Osteoblast (primary cell): ENCODE results near the gene SERPINB6. TPM values are rescaled to one million over a fixed set of nuclear protein-coding genes. Genes with fewer than 3 reads are reported as not detected.
A peak's percentile ranks its signal among the peaks of the same experiment; 100 is the strongest.

ENCODE experiments used
- DNase-seq: peaks from one replicate; pipeline ENCODE4 v3.0.0; 2011; ENCODE audit warnings: low spot score, mixed read lengths; ENCODE audit not compliant: insufficient read length; ENCODE audit errors: missing footprints
- H2AFZ ChIP-seq: 2 replicates; pipeline ENCODE4 v1.6.0; 2011; ENCODE audit warnings: mild to moderate bottlenecking, low read length
- H3K27ac ChIP-seq: 2 replicates; pipeline ENCODE4 v1.5.1; 2011; ENCODE audit warnings: mild to moderate bottlenecking, low read depth, low read length, moderate library complexity
- H3K27me3 ChIP-seq: 2 replicates; pipeline ENCODE4 v1.6.0; 2012; ENCODE audit warnings: mild to moderate bottlenecking, control low read depth, inconsistent platforms, low read length, moderate library complexity; ENCODE audit not compliant: insufficient read depth
- H3K36me3 ChIP-seq: 2 replicates; pipeline ENCODE4 v1.5.1; 2011; ENCODE audit warnings: mild to moderate bottlenecking, low read length, control low read depth, moderate library complexity; ENCODE audit not compliant: insufficient read depth
- H3K4me1 ChIP-seq: 2 replicates; pipeline ENCODE4 v1.5.1; 2011; ENCODE audit warnings: mild to moderate bottlenecking, low read length, control low read depth, moderate library complexity; ENCODE audit not compliant: insufficient read depth
- H3K4me2 ChIP-seq: 2 replicates; pipeline ENCODE4 v1.6.0; 2011; ENCODE audit warnings: mild to moderate bottlenecking, low read length; ENCODE audit not compliant: insufficient read depth
- H3K4me3 ChIP-seq: fragments of 200-600 bp; sonication (generic); 3 replicates; pipeline ENCODE4 v1.5.1; 2012; ENCODE audit warnings: mild to moderate bottlenecking, low read length, inconsistent platforms; ENCODE audit not compliant: insufficient read depth
- H3K79me2 ChIP-seq: 2 replicates; pipeline ENCODE4 v1.6.0; 2012; ENCODE audit warnings: mild to moderate bottlenecking, low read length, control low read depth, inconsistent platforms; ENCODE audit not compliant: insufficient read depth
- H3K9me3 ChIP-seq: 2 replicates; pipeline ENCODE4 v1.5.1; 2011; ENCODE audit warnings: low read depth, low read length, control low read depth
- H4K20me1 ChIP-seq: 2 replicates; pipeline ENCODE4 v1.6.0; 2012; ENCODE audit warnings: mild to moderate bottlenecking, low read length, control low read depth; ENCODE audit not compliant: insufficient read depth
- total RNA-seq: library from RNA; depleted of rRNA; stranded (reverse); fragments of >200 nt; gene quantifications from 2 replicates; pipeline ENCODE4 v1.2.3, GENCODE V29; 2012
- TF ChIP-seq, protein P1 (sequence below): IDR thresholded peaks from 2 replicates; pipeline ENCODE4 v1.5.1; 2011; ENCODE audit warnings: mild to moderate bottlenecking, low read depth, low read length, moderate library complexity; ENCODE audit errors: extremely low read depth

SERPINB6 gene
- total RNA-seq, 1 donor, result 83.2 TPM

DNA sequence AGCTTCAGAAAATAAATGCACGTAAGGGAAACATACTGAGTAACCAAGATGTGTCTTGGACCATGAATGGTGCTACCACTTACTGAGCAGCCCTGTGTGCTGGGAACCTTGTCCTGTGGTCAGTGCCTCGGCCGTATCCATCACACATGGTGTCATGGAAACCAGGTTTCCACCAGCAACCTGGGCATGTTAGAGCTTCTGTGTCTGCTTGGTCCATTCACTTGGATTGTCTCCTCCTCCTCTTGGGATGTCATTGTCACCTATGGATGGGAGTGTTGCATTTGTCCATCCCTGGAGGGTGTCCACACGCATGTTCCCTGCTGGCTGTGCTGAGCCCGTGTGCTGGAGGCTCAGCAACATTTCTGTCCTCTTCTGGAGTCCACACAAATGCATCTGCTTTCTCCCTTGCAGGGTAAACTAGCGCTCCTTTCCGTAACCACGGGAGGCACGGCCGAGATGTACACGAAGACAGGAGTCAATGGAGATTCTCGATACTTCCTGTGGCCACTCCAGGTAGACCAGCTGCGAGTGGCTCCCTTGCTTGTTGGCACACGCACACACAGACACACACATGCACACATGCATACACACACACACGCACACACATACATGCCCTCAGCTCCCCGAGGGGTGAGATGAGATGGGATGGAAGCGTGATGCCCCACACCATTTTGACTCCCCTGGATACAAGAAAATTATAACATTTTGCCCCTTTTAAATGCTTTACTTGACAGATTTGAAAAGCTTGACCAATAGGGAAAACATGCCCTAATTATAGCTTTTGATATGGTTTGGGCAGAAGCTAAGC, 45.3 kb upstream of the SERPINB6 start:
- no peaks in the 10 kb centered on the region for H3K4me1 ChIP-seq
- H4K20me1 ChIP-seq, result no peaks in the 10 kb centered on the region
- peaks cover 3% of the 10 kb centered on the region for H3K9me3 ChIP-seq
- TF ChIP-seq, protein P1, sequence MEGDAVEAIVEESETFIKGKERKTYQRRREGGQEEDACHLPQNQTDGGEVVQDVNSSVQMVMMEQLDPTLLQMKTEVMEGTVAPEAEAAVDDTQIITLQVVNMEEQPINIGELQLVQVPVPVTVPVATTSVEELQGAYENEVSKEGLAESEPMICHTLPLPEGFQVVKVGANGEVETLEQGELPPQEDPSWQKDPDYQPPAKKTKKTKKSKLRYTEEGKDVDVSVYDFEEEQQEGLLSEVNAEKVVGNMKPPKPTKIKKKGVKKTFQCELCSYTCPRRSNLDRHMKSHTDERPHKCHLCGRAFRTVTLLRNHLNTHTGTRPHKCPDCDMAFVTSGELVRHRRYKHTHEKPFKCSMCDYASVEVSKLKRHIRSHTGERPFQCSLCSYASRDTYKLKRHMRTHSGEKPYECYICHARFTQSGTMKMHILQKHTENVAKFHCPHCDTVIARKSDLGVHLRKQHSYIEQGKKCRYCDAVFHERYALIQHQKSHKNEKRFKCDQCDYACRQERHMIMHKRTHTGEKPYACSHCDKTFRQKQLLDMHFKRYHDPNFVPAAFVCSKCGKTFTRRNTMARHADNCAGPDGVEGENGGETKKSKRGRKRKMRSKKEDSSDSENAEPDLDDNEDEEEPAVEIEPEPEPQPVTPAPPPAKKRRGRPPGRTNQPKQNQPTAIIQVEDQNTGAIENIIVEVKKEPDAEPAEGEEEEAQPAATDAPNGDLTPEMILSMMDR, result no peak
- H3K27ac ChIP-seq, result no peak overlapping the region
- no peak overlapping the region for H3K4me3 ChIP-seq
- no peaks in the 10 kb centered on the region for H3K27me3 ChIP-seq
- DNase-seq, result peak; percentile 10
- no peak overlapping the region for H2AFZ ChIP-seq
- H3K36me3 ChIP-seq, result peaks cover 18% of the 10 kb centered on the region
- H3K79me2 ChIP-seq, result peaks cover 3% of the 10 kb centered on the region
- no peak overlapping the region for H3K4me2 ChIP-seq

DNA sequence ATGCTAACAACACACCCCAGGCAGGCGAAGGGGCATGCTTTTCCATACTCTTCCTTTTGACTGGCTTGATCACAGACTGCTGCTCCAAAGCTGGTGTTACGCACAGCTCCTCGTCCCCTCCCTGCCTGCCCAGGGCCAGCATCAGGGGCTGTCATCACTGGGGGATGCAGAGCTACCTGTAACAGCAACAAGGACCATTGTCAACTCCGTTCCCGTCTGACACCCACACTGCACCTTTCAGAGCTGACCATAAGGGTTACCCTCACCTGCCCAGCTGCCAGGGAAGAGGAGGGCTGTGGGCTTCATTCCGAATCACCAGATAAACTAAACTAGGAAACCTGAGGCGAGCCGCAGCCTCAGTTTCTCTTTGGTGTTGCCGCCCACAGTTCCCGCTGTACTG, 43.8 kb upstream of the SERPINB6 start:
- H3K27me3 ChIP-seq, result no peaks in the 10 kb centered on the region
- no peaks in the 10 kb centered on the region for H4K20me1 ChIP-seq
- H3K4me3 ChIP-seq, result no peak overlapping the region
- H3K4me1 ChIP-seq, result no peaks in the 10 kb centered on the region
- peak; percentile 36 for DNase-seq
- H3K79me2 ChIP-seq, result no peaks in the 10 kb centered on the region
- TF ChIP-seq, protein P1, result no peak
- H3K9me3 ChIP-seq, result peaks cover 5% of the 10 kb centered on the region
- H3K36me3 ChIP-seq, result peaks cover 24% of the 10 kb centered on the region
- no peak overlapping the region for H3K4me2 ChIP-seq
- no peak overlapping the region for H3K27ac ChIP-seq
- no peak overlapping the region for H2AFZ ChIP-seq

- Histone ChIP-seq H4K20me1 (no peaks in the 10 kb centered on the region), H3K79me2 (no peaks in the 10 kb centered on the region), H3K9me3 (peaks cover 5% of the 10 kb centered on the region), H2AFZ (no peak overlapping the region), H3K27me3 (no peaks in the 10 kb centered on the region), H3K4me1 (no peaks in the 10 kb centered on the region), H3K4me3 (no peak overlapping the region), H3K36me3 (peaks cover 21% of the 10 kb centered on the region), H3K27ac (no peak overlapping the region), H3K4me2 (no peak overlapping the region)
- peak; percentile 42 for DNase-seq
- TF ChIP-seq, protein P1, result no peak
Observed at GRCh38 chr6:3014675-3015066, 43.3 kb upstream of the SERPINB6 start.

DNA sequence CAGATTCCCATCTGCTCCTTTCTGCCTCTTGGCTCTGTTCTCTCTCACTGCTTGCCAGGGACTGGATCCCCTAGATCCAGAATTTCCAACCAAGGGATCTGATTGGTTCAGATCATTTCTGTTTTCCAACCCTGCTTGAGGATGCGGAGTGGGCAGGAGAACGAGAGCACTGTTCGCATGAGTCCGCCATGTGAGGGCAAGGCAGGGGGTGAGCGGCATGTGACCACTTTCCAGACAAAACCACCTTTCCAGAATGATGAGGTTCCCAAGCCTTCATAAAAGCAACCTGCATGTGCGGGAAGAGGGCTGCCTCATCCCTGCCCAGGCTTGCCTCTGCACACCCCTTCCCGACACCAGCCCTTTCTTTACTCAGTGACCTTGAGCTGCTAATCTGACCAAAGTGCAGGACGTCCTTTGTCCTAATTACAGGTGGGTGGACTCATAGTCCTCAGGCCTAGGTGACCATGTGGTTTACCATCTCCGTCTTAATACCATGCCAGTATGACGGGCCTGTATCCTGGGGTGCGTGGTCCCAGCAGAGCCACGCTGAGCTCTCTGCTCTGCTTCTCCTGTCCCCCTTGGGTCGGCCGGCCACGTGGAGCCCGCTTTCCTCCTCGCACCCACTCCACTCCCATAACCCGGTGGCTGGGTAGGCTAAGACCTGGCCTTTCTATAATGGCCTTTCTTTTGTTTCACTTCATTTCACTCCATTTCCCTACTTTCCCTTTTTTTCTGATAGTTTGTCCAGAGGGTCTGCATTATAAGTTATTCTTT, 42.7 kb upstream of the SERPINB6 start:
- H4K20me1 ChIP-seq, result no peaks in the 10 kb centered on the region
- H3K27ac ChIP-seq, result no peak overlapping the region
- H3K27me3 ChIP-seq, result no peaks in the 10 kb centered on the region
- no peaks in the 10 kb centered on the region for H3K79me2 ChIP-seq
- no peak overlapping the region for H3K4me2 ChIP-seq
- no peak overlapping the region for H2AFZ ChIP-seq
- TF ChIP-seq, protein P1, result no peak
- H3K4me1 ChIP-seq, result no peaks in the 10 kb centered on the region
- peaks cover 21% of the 10 kb centered on the region for H3K36me3 ChIP-seq
- H3K4me3 ChIP-seq, result no peak overlapping the region
- peak; percentile 22 for DNase-seq
- H3K9me3 ChIP-seq, result peaks cover 5% of the 10 kb centered on the region
